ENCODE data around the gene SLC6A3.

SLC6A3 gene

DNA sequence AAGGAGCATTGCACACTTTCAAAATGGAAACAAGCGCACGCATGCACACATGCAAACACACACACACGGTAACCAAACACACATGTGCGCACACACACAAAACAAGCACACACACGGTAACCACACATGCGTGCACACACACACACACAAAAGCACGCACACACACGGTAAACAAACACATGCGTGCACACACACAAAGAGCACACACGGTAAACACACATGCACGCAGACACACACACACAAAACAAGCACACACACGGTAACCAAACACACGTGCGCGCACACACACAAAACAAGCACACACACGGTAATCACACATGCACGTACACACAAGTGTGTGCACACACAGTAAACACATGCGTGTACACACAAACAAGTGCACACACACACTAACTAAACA lies 19.3 kb upstream of the SLC6A3 start:
- Histone ChIP-seq H3K9ac (ENCODE audit: low read length) (no peak overlapping the region), H2BK15ac (replicated peaks; ENCODE audit: low read depth) (no peak overlapping the region), H3K27ac (ENCODE audit: low read depth, low read length) (no peak overlapping the region), H3K27me3 (ENCODE audit: insufficient read depth, low read length, poor library complexity) (no peaks in the 10 kb centered on the region), H2BK120ac (ENCODE audit: low read depth, low read length) (no peak overlapping the region), H4K8ac (ENCODE audit: low read depth, low read length) (no peak overlapping the region), H3K18ac (ENCODE audit: low read length) (no peak overlapping the region), H2AK5ac (ENCODE audit: low read length) (no peak overlapping the region), H2BK5ac (ENCODE audit: low read length) (no peak overlapping the region), H3K79me2 (ENCODE audit: control insufficient read depth, insufficient read depth, low read length) (no peaks in the 10 kb centered on the region), H3K23ac (ENCODE audit: low read length) (no peak overlapping the region), H3K4me1 (ENCODE audit: control insufficient read depth, low read depth, low read length) (no peaks in the 10 kb centered on the region), H3K4me3 (ENCODE audit: low read length) (no peak overlapping the region), H3K36me3 (ENCODE audit: control insufficient read depth, insufficient read depth, low read length) (peaks cover 17% of the 10 kb centered on the region), H4K5ac (ENCODE audit: low read length) (no peak overlapping the region), H3K79me1 (ENCODE audit: low read length) (no peaks in the 10 kb centered on the region), H3K4ac (ENCODE audit: low read depth, low read length) (no peak overlapping the region), H3K56ac (ENCODE audit: low read length) (no peak overlapping the region), H3K4me2 (ENCODE audit: low read length) (no peak overlapping the region)
- WGBS (ENCODE audit: extremely low coverage, insufficient coverage, low lambda C conversion rate): no CpG with 5 or more reads among the region's 18 CpGs
- no peak for DNase-seq

DNA sequence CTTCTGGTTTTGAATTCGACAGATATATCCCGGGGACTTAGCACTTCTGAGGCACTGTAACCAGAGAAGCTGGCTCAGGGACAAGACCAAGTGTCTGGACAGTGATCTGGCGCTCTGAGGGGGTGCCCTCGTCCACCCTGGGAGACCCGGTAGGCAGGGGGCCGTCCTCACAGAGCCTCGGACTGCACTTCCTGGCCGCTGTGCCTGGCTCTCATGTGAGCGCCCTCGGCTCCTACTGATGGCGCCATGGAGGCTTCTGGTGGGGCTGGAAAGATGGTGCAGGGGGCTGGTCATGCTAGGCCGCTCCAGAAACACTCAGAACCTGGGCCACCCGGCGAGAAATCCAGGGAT lies 18.8 kb upstream of the SLC6A3 start:
- Histone ChIP-seq H3K4me3 (ENCODE audit: low read length) (no peak overlapping the region), H2BK15ac (replicated peaks; ENCODE audit: low read depth) (no peak overlapping the region), H3K27me3 (ENCODE audit: insufficient read depth, low read length, poor library complexity) (no peaks in the 10 kb centered on the region), H3K23ac (ENCODE audit: low read length) (no peak overlapping the region), H3K4me2 (ENCODE audit: low read length) (no peak overlapping the region), H3K79me1 (ENCODE audit: low read length) (no peaks in the 10 kb centered on the region), H3K4ac (ENCODE audit: low read depth, low read length) (no peak overlapping the region), H3K79me2 (ENCODE audit: control insufficient read depth, insufficient read depth, low read length) (no peaks in the 10 kb centered on the region), H2BK120ac (ENCODE audit: low read depth, low read length) (no peak overlapping the region), H4K5ac (ENCODE audit: low read length) (no peak overlapping the region), H3K18ac (ENCODE audit: low read length) (no peak overlapping the region), H3K27ac (ENCODE audit: low read depth, low read length) (no peak overlapping the region), H3K4me1 (ENCODE audit: control insufficient read depth, low read depth, low read length) (no peaks in the 10 kb centered on the region), H4K8ac (ENCODE audit: low read depth, low read length) (no peak overlapping the region), H3K9ac (ENCODE audit: low read length) (no peak overlapping the region), H3K36me3 (ENCODE audit: control insufficient read depth, insufficient read depth, low read length) (peaks cover 20% of the 10 kb centered on the region), H3K56ac (ENCODE audit: low read length) (no peak overlapping the region), H2BK5ac (ENCODE audit: low read length) (no peak overlapping the region), H2AK5ac (ENCODE audit: low read length) (no peak overlapping the region)
- no peak for DNase-seq
- no CpG with 5 or more reads among the region's 14 CpGs for WGBS (ENCODE audit: extremely low coverage, insufficient coverage, low lambda C conversion rate)

DNA sequence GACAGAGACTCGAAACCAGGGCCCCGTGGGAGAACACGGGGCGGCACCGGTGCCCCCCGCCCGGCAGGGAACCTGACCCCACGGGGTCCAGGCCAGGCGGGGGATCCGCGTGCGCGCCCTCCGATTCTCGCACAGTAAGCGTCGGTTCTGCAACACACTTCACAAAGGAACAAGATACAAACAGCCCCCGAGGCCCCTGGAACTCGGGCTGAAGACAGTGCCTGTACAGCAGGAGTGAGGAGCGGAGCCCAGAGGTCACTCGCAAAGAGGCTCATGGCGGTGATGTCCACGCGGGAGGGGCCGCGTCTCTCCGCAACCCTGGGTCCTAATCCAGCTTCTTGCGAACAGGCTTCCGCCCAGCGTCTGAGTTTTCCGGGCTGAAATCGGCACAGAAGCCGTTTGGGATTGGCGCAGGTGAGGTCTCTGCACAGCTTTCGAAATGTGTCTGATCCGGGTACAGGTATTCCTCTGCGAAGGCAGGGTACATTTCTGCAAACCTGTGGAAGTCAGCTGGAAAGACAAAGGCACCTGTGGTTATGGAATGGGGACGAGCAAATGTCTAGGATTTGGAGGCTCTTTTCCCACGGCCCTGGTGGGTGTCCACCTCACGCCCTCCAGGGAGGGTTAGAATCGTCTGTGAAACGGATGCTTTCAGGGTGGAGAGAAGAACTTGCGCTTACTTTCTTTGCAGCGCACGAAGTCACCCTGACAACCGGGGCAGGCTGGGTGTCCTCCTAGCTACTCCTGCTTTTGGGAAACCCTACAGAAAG lies 18.3 kb upstream of the SLC6A3 start:
- H3K4me1 ChIP-seq (ENCODE audit: control insufficient read depth, low read depth, low read length): no peaks in the 10 kb centered on the region
- H2AK5ac ChIP-seq (ENCODE audit: low read length): no peak overlapping the region
- no peak overlapping the region for H3K18ac ChIP-seq (ENCODE audit: low read length)
- no peak for DNase-seq
- H3K4ac ChIP-seq (ENCODE audit: low read depth, low read length): no peak overlapping the region
- H3K27me3 ChIP-seq (ENCODE audit: insufficient read depth, low read length, poor library complexity): no peaks in the 10 kb centered on the region
- H3K4me3 ChIP-seq (ENCODE audit: low read length): no peak overlapping the region
- no peak overlapping the region for H4K8ac ChIP-seq (ENCODE audit: low read depth, low read length)
- no peak overlapping the region for H3K56ac ChIP-seq (ENCODE audit: low read length)
- H2BK15ac ChIP-seq (replicated peaks; ENCODE audit: low read depth): no peak overlapping the region
- no peak overlapping the region for H3K23ac ChIP-seq (ENCODE audit: low read length)
- H3K79me2 ChIP-seq (ENCODE audit: control insufficient read depth, insufficient read depth, low read length): no peaks in the 10 kb centered on the region
- H3K27ac ChIP-seq (ENCODE audit: low read depth, low read length): no peak overlapping the region
- no peak overlapping the region for H2BK5ac ChIP-seq (ENCODE audit: low read length)
- no CpG with 5 or more reads among the region's 46 CpGs for WGBS (ENCODE audit: extremely low coverage, insufficient coverage, low lambda C conversion rate)
- H2BK120ac ChIP-seq (ENCODE audit: low read depth, low read length): no peak overlapping the region
- no peak overlapping the region for H3K4me2 ChIP-seq (ENCODE audit: low read length)
- no peak overlapping the region for H4K5ac ChIP-seq (ENCODE audit: low read length)
- no peaks in the 10 kb centered on the region for H3K79me1 ChIP-seq (ENCODE audit: low read length)
- H3K9ac ChIP-seq (ENCODE audit: low read length): no peak overlapping the region
- H3K36me3 ChIP-seq (ENCODE audit: control insufficient read depth, insufficient read depth, low read length): peaks cover 21% of the 10 kb centered on the region

DNA sequence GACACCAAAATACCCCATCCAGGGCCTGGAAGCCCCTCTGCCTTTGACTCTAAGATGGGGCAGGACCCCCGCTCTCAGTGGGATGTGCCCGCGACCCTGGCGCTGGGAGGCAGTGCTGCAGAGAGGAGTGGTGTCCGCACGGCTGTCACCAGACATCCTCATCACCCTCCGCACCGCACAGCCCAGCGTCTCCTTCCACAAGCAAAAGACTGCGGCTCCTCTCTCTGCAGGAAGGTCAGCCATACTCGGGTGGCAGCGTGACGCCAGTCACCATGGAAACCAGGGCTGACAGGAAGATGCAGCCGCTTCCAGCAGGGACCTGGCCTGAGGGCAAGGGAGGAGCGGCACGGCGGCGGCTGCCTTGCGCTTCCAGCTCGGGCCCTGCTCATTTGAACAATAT lies 17.1 kb upstream of the SLC6A3 start:
- Histone ChIP-seq H3K36me3 (ENCODE audit: control insufficient read depth, insufficient read depth, low read length) (peaks cover 25% of the 10 kb centered on the region), H2AK5ac (ENCODE audit: low read length) (no peak overlapping the region), H3K4ac (ENCODE audit: low read depth, low read length) (no peak overlapping the region), H2BK5ac (ENCODE audit: low read length) (no peak overlapping the region), H3K79me1 (ENCODE audit: low read length) (no peaks in the 10 kb centered on the region), H3K18ac (ENCODE audit: low read length) (no peak overlapping the region), H2BK120ac (ENCODE audit: low read depth, low read length) (no peak overlapping the region), H3K4me1 (ENCODE audit: control insufficient read depth, low read depth, low read length) (no peaks in the 10 kb centered on the region), H2BK15ac (replicated peaks; ENCODE audit: low read depth) (no peak overlapping the region), H3K27ac (ENCODE audit: low read depth, low read length) (no peak overlapping the region), H3K56ac (ENCODE audit: low read length) (no peak overlapping the region), H3K79me2 (ENCODE audit: control insufficient read depth, insufficient read depth, low read length) (no peaks in the 10 kb centered on the region), H4K8ac (ENCODE audit: low read depth, low read length) (no peak overlapping the region), H3K4me2 (ENCODE audit: low read length) (no peak overlapping the region), H4K5ac (ENCODE audit: low read length) (no peak overlapping the region), H3K4me3 (ENCODE audit: low read length) (no peak overlapping the region), H3K23ac (ENCODE audit: low read length) (no peak overlapping the region), H3K9ac (ENCODE audit: low read length) (no peak overlapping the region), H3K27me3 (ENCODE audit: insufficient read depth, low read length, poor library complexity) (no peaks in the 10 kb centered on the region)
- DNase-seq: peak; percentile 44
- no CpG with 5 or more reads among the region's 20 CpGs for WGBS (ENCODE audit: extremely low coverage, insufficient coverage, low lambda C conversion rate)

DNA sequence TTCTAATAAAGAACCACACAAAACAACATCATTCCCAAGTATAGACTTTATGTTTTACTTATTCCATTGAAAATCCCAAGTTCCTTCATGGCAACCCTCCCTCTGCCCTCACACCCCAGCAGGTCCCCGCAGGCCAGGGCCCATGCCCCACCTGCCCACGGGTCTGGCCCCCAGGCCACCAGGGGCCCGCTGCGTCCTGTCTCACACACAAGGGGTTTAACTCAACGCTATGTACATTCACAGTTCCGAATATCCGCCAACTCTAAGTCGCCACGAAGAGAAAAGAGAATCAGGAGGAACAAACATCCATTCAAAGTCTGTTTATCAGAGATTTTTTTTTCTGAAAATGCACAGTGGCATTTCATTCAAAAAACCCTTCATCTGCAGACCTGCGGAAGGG lies 16.2 kb upstream of the SLC6A3 start:
- H2BK120ac ChIP-seq (ENCODE audit: low read depth, low read length): no peak overlapping the region
- no peak overlapping the region for H3K18ac ChIP-seq (ENCODE audit: low read length)
- no peak overlapping the region for H2AK5ac ChIP-seq (ENCODE audit: low read length)
- no peak for DNase-seq
- no peak overlapping the region for H4K8ac ChIP-seq (ENCODE audit: low read depth, low read length)
- H3K79me1 ChIP-seq (ENCODE audit: low read length): no peaks in the 10 kb centered on the region
- no peak overlapping the region for H3K27ac ChIP-seq (ENCODE audit: low read depth, low read length)
- no peak overlapping the region for H3K23ac ChIP-seq (ENCODE audit: low read length)
- no peaks in the 10 kb centered on the region for H3K79me2 ChIP-seq (ENCODE audit: control insufficient read depth, insufficient read depth, low read length)
- H2BK5ac ChIP-seq (ENCODE audit: low read length): no peak overlapping the region
- H4K5ac ChIP-seq (ENCODE audit: low read length): no peak overlapping the region
- H3K4me3 ChIP-seq (ENCODE audit: low read length): no peak overlapping the region
- no CpG with 5 or more reads among the region's 10 CpGs for WGBS (ENCODE audit: extremely low coverage, insufficient coverage, low lambda C conversion rate)
- peaks cover 26% of the 10 kb centered on the region for H3K36me3 ChIP-seq (ENCODE audit: control insufficient read depth, insufficient read depth, low read length)
- H2BK15ac ChIP-seq (replicated peaks; ENCODE audit: low read depth): no peak overlapping the region
- H3K4ac ChIP-seq (ENCODE audit: low read depth, low read length): no peak overlapping the region
- no peaks in the 10 kb centered on the region for H3K4me1 ChIP-seq (ENCODE audit: control insufficient read depth, low read depth, low read length)
- no peak overlapping the region for H3K56ac ChIP-seq (ENCODE audit: low read length)
- no peak overlapping the region for H3K4me2 ChIP-seq (ENCODE audit: low read length)
- no peak overlapping the region for H3K9ac ChIP-seq (ENCODE audit: low read length)
- no peaks in the 10 kb centered on the region for H3K27me3 ChIP-seq (ENCODE audit: insufficient read depth, low read length, poor library complexity)

DNA sequence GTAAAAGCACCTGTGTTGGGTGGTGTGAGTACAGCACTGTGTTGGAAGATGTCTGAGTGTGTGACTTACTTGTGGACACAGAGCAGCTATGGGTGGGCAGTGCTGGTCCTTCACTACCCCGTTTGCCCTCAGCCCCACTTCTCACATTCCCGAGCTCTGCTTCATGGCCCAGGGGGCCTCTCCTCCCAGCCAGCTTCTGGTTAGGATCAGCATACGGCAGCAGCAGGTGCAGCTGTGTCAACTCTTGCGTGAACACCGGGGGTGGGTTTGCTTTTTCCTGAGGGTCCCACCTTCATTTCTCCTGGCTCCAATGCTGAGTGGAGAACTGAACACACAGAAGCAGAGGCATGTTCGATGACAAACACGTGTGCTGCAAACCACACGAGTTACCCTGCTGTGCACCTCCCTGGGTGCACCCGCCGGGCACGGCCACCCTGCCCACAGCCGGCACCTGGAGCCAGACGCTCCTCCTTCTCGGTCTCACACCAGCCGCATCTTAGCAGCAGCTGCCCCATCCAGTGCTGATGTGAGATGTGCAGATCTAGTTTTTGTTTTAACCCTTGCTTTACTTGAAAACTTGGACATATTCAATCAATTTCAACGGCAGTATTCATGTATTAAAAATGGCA lies 14.9 kb upstream of the SLC6A3 start:
- Histone ChIP-seq H2BK120ac (ENCODE audit: low read depth, low read length) (no peak overlapping the region), H3K4ac (ENCODE audit: low read depth, low read length) (no peak overlapping the region), H3K27ac (ENCODE audit: low read depth, low read length) (no peak overlapping the region), H3K23ac (ENCODE audit: low read length) (no peak overlapping the region), H3K4me1 (ENCODE audit: control insufficient read depth, low read depth, low read length) (no peaks in the 10 kb centered on the region), H2BK5ac (ENCODE audit: low read length) (no peak overlapping the region), H3K4me2 (ENCODE audit: low read length) (no peak overlapping the region), H4K5ac (ENCODE audit: low read length) (no peak overlapping the region), H3K18ac (ENCODE audit: low read length) (no peak overlapping the region), H2AK5ac (ENCODE audit: low read length) (no peak overlapping the region), H2BK15ac (replicated peaks; ENCODE audit: low read depth) (no peak overlapping the region), H3K4me3 (ENCODE audit: low read length) (no peak overlapping the region), H3K36me3 (ENCODE audit: control insufficient read depth, insufficient read depth, low read length) (peaks cover 23% of the 10 kb centered on the region), H3K9ac (ENCODE audit: low read length) (no peak overlapping the region), H4K8ac (ENCODE audit: low read depth, low read length) (no peak overlapping the region), H3K27me3 (ENCODE audit: insufficient read depth, low read length, poor library complexity) (no peaks in the 10 kb centered on the region), H3K79me2 (ENCODE audit: control insufficient read depth, insufficient read depth, low read length) (no peaks in the 10 kb centered on the region), H3K56ac (ENCODE audit: low read length) (no peak overlapping the region), H3K79me1 (ENCODE audit: low read length) (no peaks in the 10 kb centered on the region)
- DNase-seq: no peak
- no CpG with 5 or more reads among the region's 16 CpGs for WGBS (ENCODE audit: extremely low coverage, insufficient coverage, low lambda C conversion rate)

Measured in mesendoderm (in vitro differentiated cells).